Heart right ventricle (tissue), 16 donors: Measurements from ENCODE around the gene STRA6. TPM values are rescaled to one million over a fixed set of nuclear protein-coding genes. Genes with fewer than 3 reads are reported as not detected.

ENCODE experiments used
- ATAC-seq, 8 donors: fragments of 200-7000 bp; cut with Tn5 transposase; one replicate each; pipeline ENCODE4 v1.9.1; 2020; ENCODE audit warnings: mild to moderate bottlenecking in 8 of 8, moderate library complexity in 8 of 8, moderate number of reproducible peaks in 1 of 8
- DNase-seq, 2 donors: peaks; one replicate each; pipeline ENCODE4 v3.0.0-alpha.2; 2020
- H3K27ac ChIP-seq, 10 donors: fragments of 200-600 bp; sonication (generic) in 2 of 10; one replicate each; pipeline versions ENCODE4 v1.5.0 to v1.8.0; 2020 to 2022; ENCODE audit warnings: mild to moderate bottlenecking in 3 of 10
- H3K27me3 ChIP-seq, 7 donors: fragments of 200-600 bp; one replicate each; pipeline ENCODE4 v1.8.0; 2021 to 2022; ENCODE audit warnings: mild to moderate bottlenecking in 2 of 7
- H3K36me3 ChIP-seq, 9 donors: fragments of 200-600 bp; sonication (generic) in 1 of 9; one replicate each; pipeline versions ENCODE4 v1.5.0 to v1.8.0; 2020 to 2022; ENCODE audit warnings: mild to moderate bottlenecking in 2 of 9
- H3K4me1 ChIP-seq, 9 donors: fragments of 200-600 bp; sonication (generic) in 1 of 9; one replicate each; pipeline versions ENCODE4 v1.5.0 to v1.8.0; 2020 to 2022; ENCODE audit warnings: mild to moderate bottlenecking in 4 of 9
- H3K4me3 ChIP-seq, 10 donors: fragments of 200-600 bp; sonication (generic) in 2 of 10; one replicate each; pipeline versions ENCODE4 v1.5.0 to v1.8.0; 2020 to 2022; ENCODE audit warnings: mild to moderate bottlenecking in 7 of 10, moderate library complexity in 2 of 10
- H3K9me3 ChIP-seq, 11 donors: fragments of 200-600 bp in 10 of 11; sonication (generic) in 2 of 11; one replicate each; pipeline versions ENCODE4 v1.5.0 to v1.8.0; 2013 to 2022; ENCODE audit warnings: mild to moderate bottlenecking in 2 of 11, control low read depth in 1 of 11, moderate library complexity in 1 of 11
- WGBS, 2 donors: extraction: QIAGEN DNeasy Blood & Tissue Kit; methylation state at CpG; one replicate each; pipeline ENCODE4 v1.1.7; 2013; ENCODE audit warnings: inconsistent platforms in 1 of 2; 5-methylcytosine and 5-hydroxymethylcytosine counted together
- intact Hi-C, 10 donors: fragments of 100-400 bp; cut with DNase I; formaldehyde crosslinking; loops; one replicate each; pipeline versions ENCODE4 v1.11.1 to v1.14.2; 2022
- polyA plus RNA-seq, 2 donors: library from polyadenylated mRNA; stranded (reverse); fragments of 200-250 nt; gene quantifications; one replicate each; pipeline ENCODE4 v1.2.3, GENCODE V29; 2013
- total RNA-seq, 10 donors: library from RNA; stranded (reverse); fragmentation: NEBNext Ultra II Directional in 3 of 10; extraction: Animal tissue kit (Norgen Biotek cat#: 25700) in 3 of 10; gene quantifications; one replicate each; pipeline versions ENCODE4 v1.2.1 to v1.2.4, GENCODE V29; 2021 to 2023
- TF ChIP-seq, protein P1 (sequence below), 9 donors: fragments of 200-600 bp; sonication (generic) in 2 of 9; IDR thresholded peaks; one replicate each; pipeline versions ENCODE4 v1.5.0 to v1.8.0; 2021 to 2022; ENCODE audit warnings: antibody characterized with exemption in 9 of 9, mild to moderate bottlenecking in 5 of 9, moderate library complexity in 1 of 9
- donor health status: Arrhythmogenic right ventricular cardiomyopathy.
- donor health status: ischemic (EF 13 %, LVEDD 7.1; RV severe dilation, severe dysfunction).
- donor health status: healthy with polysubstance abuse.
- donor health status: DM: no; HTN: yes; CAD: no.
- donor health status: DM: no; HTN: no; CAD: no.
- donor health status: ischemic (EF 25% LVEDD 6.9; RV normal size, moderate dysfunction).
- donor health status: ischemic (EF 25% LVEDD 5.7; RV mildly dilated, moderate dysfunction).
- donor health status: healthy.
- donor health status: DM: yes; HTN: yes; CAD: no.
- donor health status: Ischemic cardiomyopathy.
- donor health status: ischemic (EF 35%, LVEDD 5.7; RV mildly dilated, moderate dysfunction).
- donor health status: nonischemic (EF 11% LVEDD 7.7; RV severe dilation, severe dysfunction).
- donor health status: DM: yes; HTN: yes; CAD: no.
- donor health status: PGD.
- donor health status: ischemic (EF 29% LVEDD 5.4; RV normal size, mild dysfunction).
- donor health status: nonischemic (EF 23%, LVEDD 6.1; RV moderate dilation, normal function).

The STRA6 gene
- total and polyA plus RNA-seq, 12 donors, result 0.03 to 0.21 (median 0.14) TPM; not detected in 8

- ATAC-seq (no peak), DNase-seq (no peak)
- Histone ChIP-seq H3K4me1 (peaks cover 15 to 51% (median 34%) of the 10 kb centered on the region in 9 donors), H3K27me3 (no peaks in the 10 kb centered on the region), H3K4me3 (no peak overlapping the region), H3K9me3 (no peaks in the 10 kb centered on the region), H3K36me3 (no peaks in the 10 kb centered on the region), H3K27ac (peak overlapping the region in 6 of 10 donors; percentile 28 to 69 (median 63))
- WGBS, 2 donors, result 86 to 87% methylated on average over 9 of the region's 9 CpGs
- intact Hi-C loops, result loop anchor here in 1 of 10 donors (10.0 kb wide), 1 partner anchor 87 kb away; no protein-coding TSS in a partner anchor
- TF ChIP-seq, protein P1, sequence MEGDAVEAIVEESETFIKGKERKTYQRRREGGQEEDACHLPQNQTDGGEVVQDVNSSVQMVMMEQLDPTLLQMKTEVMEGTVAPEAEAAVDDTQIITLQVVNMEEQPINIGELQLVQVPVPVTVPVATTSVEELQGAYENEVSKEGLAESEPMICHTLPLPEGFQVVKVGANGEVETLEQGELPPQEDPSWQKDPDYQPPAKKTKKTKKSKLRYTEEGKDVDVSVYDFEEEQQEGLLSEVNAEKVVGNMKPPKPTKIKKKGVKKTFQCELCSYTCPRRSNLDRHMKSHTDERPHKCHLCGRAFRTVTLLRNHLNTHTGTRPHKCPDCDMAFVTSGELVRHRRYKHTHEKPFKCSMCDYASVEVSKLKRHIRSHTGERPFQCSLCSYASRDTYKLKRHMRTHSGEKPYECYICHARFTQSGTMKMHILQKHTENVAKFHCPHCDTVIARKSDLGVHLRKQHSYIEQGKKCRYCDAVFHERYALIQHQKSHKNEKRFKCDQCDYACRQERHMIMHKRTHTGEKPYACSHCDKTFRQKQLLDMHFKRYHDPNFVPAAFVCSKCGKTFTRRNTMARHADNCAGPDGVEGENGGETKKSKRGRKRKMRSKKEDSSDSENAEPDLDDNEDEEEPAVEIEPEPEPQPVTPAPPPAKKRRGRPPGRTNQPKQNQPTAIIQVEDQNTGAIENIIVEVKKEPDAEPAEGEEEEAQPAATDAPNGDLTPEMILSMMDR (IDR thresholded peaks at IDR 0.05), result no peak
Measured at GRCh38 chr15:74157868-74158827, 44.4 kb downstream of the STRA6 start.

DNA sequence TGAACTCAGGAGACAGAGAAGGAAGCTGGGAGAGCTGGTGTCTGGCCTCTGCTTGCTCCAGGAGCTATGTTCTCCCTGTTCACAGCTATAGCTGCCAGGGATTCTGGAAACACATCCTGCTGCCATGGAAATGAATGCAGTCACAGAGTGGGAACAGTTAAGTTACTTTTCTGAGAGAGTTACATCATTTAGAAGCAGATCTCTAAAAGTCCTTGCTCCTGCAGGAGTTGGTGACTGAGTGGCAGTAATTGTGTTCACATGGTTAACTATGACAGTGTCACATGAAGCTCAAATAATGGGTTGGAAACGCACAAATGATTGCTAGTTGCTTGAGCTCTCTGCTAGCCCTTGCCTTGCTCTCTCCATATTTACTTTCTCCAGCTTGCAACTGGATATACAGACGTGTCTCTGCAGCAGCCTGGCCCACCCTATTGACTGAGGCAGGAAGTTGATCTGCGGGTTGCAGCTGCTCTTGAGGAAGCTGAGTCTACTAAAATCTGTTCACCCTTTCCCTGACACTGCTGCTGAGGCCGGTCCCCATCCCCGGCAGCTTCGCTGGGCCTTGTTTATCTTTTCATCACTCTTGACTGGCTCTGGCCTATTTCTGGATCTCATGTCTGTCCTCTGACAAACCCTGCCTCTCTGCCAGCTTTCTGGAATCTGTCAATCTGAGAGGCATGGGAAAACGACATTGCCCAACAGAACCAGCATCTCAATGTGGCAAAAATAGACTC lies 45.7 kb downstream of the STRA6 start:
- Histone ChIP-seq H3K9me3 (no peaks in the 10 kb centered on the region), H3K4me3 (no peak overlapping the region), H3K27me3 (no peaks in the 10 kb centered on the region), H3K27ac (peak overlapping the region in 8 of 10 donors; percentile 2 to 69 (median 59)), H3K4me1 (peaks cover 15 to 51% (median 34%) of the 10 kb centered on the region in 9 donors), H3K36me3 (no peaks in the 10 kb centered on the region)
- intact Hi-C loops, result loop anchor here in 1 of 10 donors (10.0 kb wide), 1 partner anchor 88 kb away; no protein-coding TSS in a partner anchor
- 1 to 5% methylated on average over 7 of the region's 7 CpGs for WGBS, 2 donors
- TF ChIP-seq, protein P1 (IDR thresholded peaks at IDR 0.05), result no peak
- peak in 1 of 2 donors; percentile 33 for DNase-seq
- peak; percentile 76 to 94 (median 90) for ATAC-seq

GRCh38 chr15:74155766-74156417 lies 46.7 kb downstream of the STRA6 start:
- TF ChIP-seq, protein P1 (IDR thresholded peaks at IDR 0.05), result no peak
- peaks cover 0 to 4% (median 0%) of the 10 kb centered on the region in 7 donors for H3K27me3 ChIP-seq
- DNase-seq (no peak), ATAC-seq (peak in 1 of 8 donors; percentile 9)
- H3K9me3 ChIP-seq, result no peaks in the 10 kb centered on the region
- intact Hi-C loops, result loop anchor here in 1 of 10 donors (10.0 kb wide), 1 partner anchor 89 kb away; no protein-coding TSS in a partner anchor
- 49 to 58% methylated on average over 14 of the region's 14 CpGs for WGBS, 2 donors
- H3K4me3 ChIP-seq, result no peak overlapping the region
- H3K36me3 ChIP-seq, result no peaks in the 10 kb centered on the region
- peak overlapping the region in 6 of 10 donors; percentile 28 to 69 (median 63) for H3K27ac ChIP-seq
- peaks cover 15 to 51% (median 34%) of the 10 kb centered on the region in 9 donors for H3K4me1 ChIP-seq
